Activated CD8-positive, alpha-beta T cell treated with anti-CD3 and anti-CD28 coated beads, Interleukin-2, amount 10 ng/mL, durations not matched to agents 7 days and 5 days (primary cell): ENCODE data around the gene ZBTB7B. TPM values are rescaled to one million over a fixed set of nuclear protein-coding genes. Genes with fewer than 3 reads are reported as not detected.

Source experiments
- ATAC-seq: fragments of 150-1000 bp; cut with Tn5 transposase; one replicate; pipeline ENCODE4 v1.10.0; 2021; ENCODE audit warnings: moderate library complexity
- CTCF ChIA-PET: fragments of 350-600 bp; sonication (Branson Sonifier 250); formaldehyde crosslinking; loops from one replicate; lab custom pipeline; 2021; ENCODE audit warnings: antibody characterized with exemption; lab: Charles Lee
- POLR2A ChIA-PET: fragments of 350-600 bp; sonication (Branson Sonifier 250); formaldehyde crosslinking; loops from one replicate; lab custom pipeline; 2021; ENCODE audit warnings: antibody characterized with exemption; lab: Charles Lee
- DNase-seq: peaks from one replicate; pipeline ENCODE4 v3.0.0-alpha.2; 2020
- H3K27ac Mint-ChIP-seq: one replicate; pipeline ENCODE4 v1.8.0; 2021; ENCODE audit warnings: mild to moderate bottlenecking, mixed read lengths
- H3K27me3 Mint-ChIP-seq: one replicate; pipeline ENCODE4 v1.8.0; 2021; ENCODE audit warnings: low read depth, mixed read lengths
- H3K36me3 Mint-ChIP-seq: one replicate; pipeline ENCODE4 v1.8.0; 2021; ENCODE audit warnings: low read depth, mixed read lengths
- H3K4me1 Mint-ChIP-seq: one replicate; pipeline ENCODE4 v1.8.0; 2021; ENCODE audit warnings: low read depth, mixed read lengths
- H3K4me3 Mint-ChIP-seq: one replicate; pipeline ENCODE4 v1.8.0; 2021; ENCODE audit warnings: mild to moderate bottlenecking, mixed read lengths
- H3K9me3 Mint-ChIP-seq: one replicate; pipeline ENCODE4 v1.8.0; 2022; ENCODE audit warnings: mixed read lengths; ENCODE audit not compliant: insufficient read depth
- total RNA-seq, 2 experiments: library from RNA; stranded (reverse); gene quantifications; one replicate each; pipeline ENCODE4 v1.2.3, GENCODE V29; 2021

ZBTB7B gene
- total RNA-seq, 2 experiments from 2014 or later = 35.5 to 42.5 TPM

- Mint-ChIP-seq H3K9me3 (no peaks in the 10 kb centered on the region), H3K27ac (no peak overlapping the region), H3K36me3 (no peaks in the 10 kb centered on the region), H3K4me3 (no peak overlapping the region), H3K27me3 (peaks cover 15% of the 10 kb centered on the region), H3K4me1 (peaks cover 23% of the 10 kb centered on the region)
- POLR2A ChIA-PET = no interaction called here
- CTCF ChIA-PET = interaction anchor here (1.7 to 12.9 kb wide), 5 partner anchors 9 to 48 kb away, joined by 4 to 205 read pairs (median 14); partner anchors contain the start of genes ADAM15, DCST1, DCST2 and EFNA4
- DNase-seq (no peak), ATAC-seq (no peak)
These were observed 40.2 kb downstream of the ZBTB7B start for GRCh38 chr1:155042789-155043188.

GRCh38 chr1:155043301-155043702 lies 40.7 kb downstream of the ZBTB7B start:
- peaks cover 10% of the 10 kb centered on the region for H3K27me3 Mint-ChIP-seq
- H3K9me3 Mint-ChIP-seq = no peaks in the 10 kb centered on the region
- DNase-seq (no peak), ATAC-seq (no peak)
- no peak overlapping the region for H3K4me3 Mint-ChIP-seq
- POLR2A ChIA-PET = interaction anchor here (0.9 kb wide), 1 partner anchor 50 kb away, joined by 3 read pairs; the partner anchor contains the start of gene LENEP
- H3K27ac Mint-ChIP-seq = no peak overlapping the region
- H3K36me3 Mint-ChIP-seq = no peaks in the 10 kb centered on the region
- peaks cover 23% of the 10 kb centered on the region for H3K4me1 Mint-ChIP-seq
- CTCF ChIA-PET = interaction anchor here (0.7 to 12.9 kb wide), 15 partner anchors 9 to 483 kb away, joined by 3 to 205 read pairs (median 7); partner anchors contain the start of genes ADAM15, DCST1, DCST2 and EFNA4

- H3K4me3 Mint-ChIP-seq = no peak overlapping the region
- H3K4me1 Mint-ChIP-seq = peaks cover 19% of the 10 kb centered on the region
- ChIA-PET CTCF (interaction anchor here (0.7 to 12.9 kb wide), 16 partner anchors 10 to 484 kb away, joined by 3 to 205 read pairs (median 6); partner anchors contain the start of genes ADAM15, DCST1, DCST2 and EFNA4), POLR2A (interaction anchor here (0.9 kb wide), 1 partner anchor 50 kb away, joined by 3 read pairs; the partner anchor contains the start of gene LENEP)
- H3K27me3 Mint-ChIP-seq = peaks cover 6% of the 10 kb centered on the region
- no peak overlapping the region for H3K27ac Mint-ChIP-seq
- H3K9me3 Mint-ChIP-seq = no peaks in the 10 kb centered on the region
- DNase-seq = no peak
- H3K36me3 Mint-ChIP-seq = no peaks in the 10 kb centered on the region
- no peak for ATAC-seq
These were observed 41.2 kb downstream of the ZBTB7B start for GRCh38 chr1:155043793-155044192.

GRCh38 chr1:155044365-155044764 lies 41.8 kb downstream of the ZBTB7B start:
- Mint-ChIP-seq H3K36me3 (no peaks in the 10 kb centered on the region), H3K27me3 (peaks cover 6% of the 10 kb centered on the region), H3K27ac (no peak overlapping the region), H3K9me3 (no peaks in the 10 kb centered on the region), H3K4me3 (no peak overlapping the region), H3K4me1 (peaks cover 13% of the 10 kb centered on the region)
- DNase-seq (no peak), ATAC-seq (no peak)
- CTCF ChIA-PET = interaction anchor here (0.9 to 12.9 kb wide), 18 partner anchors 10 to 927 kb away, joined by 3 to 205 read pairs (median 6); partner anchors contain the start of genes ADAM15, DCST1, DCST2 and EFNA4
- POLR2A ChIA-PET = no interaction called here

- ATAC-seq = peak; percentile 96
- peak; percentile 81 for DNase-seq
- Mint-ChIP-seq H3K4me3 (no peak overlapping the region), H3K27ac (peak overlapping the region; percentile 47), H3K4me1 (peaks cover 18% of the 10 kb centered on the region), H3K27me3 (peaks cover 6% of the 10 kb centered on the region), H3K9me3 (no peaks in the 10 kb centered on the region), H3K36me3 (no peaks in the 10 kb centered on the region)
- ChIA-PET CTCF (interaction anchor here (0.9 to 12.9 kb wide), 18 partner anchors 11 to 926 kb away, joined by 3 to 205 read pairs (median 6); partner anchors contain the start of genes ADAM15, DCST1, DCST2 and EFNA4), POLR2A (interaction anchor here (0.9 kb wide), 1 partner anchor 17 kb away, joined by 3 read pairs; no protein-coding TSS in a partner anchor)
These were observed 42.4 kb downstream of the ZBTB7B start for GRCh38 chr1:155044812-155045657.

GRCh38 chr1:155048449-155049334 lies 46.1 kb downstream of the ZBTB7B start:
- peaks cover 3% of the 10 kb centered on the region for H3K27me3 Mint-ChIP-seq
- no peaks in the 10 kb centered on the region for H3K36me3 Mint-ChIP-seq
- ChIA-PET CTCF (interaction anchor here (0.8 to 12.9 kb wide), 4 partner anchors 8 to 66 kb away, joined by 3 to 205 read pairs (median 36); partner anchors contain the start of genes ADAM15, EFNA4 and FLAD1), POLR2A (no interaction called here)
- ATAC-seq = no peak
- H3K4me3 Mint-ChIP-seq = no peak overlapping the region
- H3K27ac Mint-ChIP-seq = no peak overlapping the region
- H3K9me3 Mint-ChIP-seq = no peaks in the 10 kb centered on the region
- H3K4me1 Mint-ChIP-seq = peaks cover 44% of the 10 kb centered on the region
- no peak for DNase-seq

GRCh38 chr1:155049651-155050559 lies 47.3 kb downstream of the ZBTB7B start:
- H3K4me1 Mint-ChIP-seq = peaks cover 38% of the 10 kb centered on the region
- H3K9me3 Mint-ChIP-seq = no peaks in the 10 kb centered on the region
- ATAC-seq (no peak), DNase-seq (no peak)
- CTCF ChIA-PET = interaction anchor here (0.8 to 13.8 kb wide), 17 partner anchors 6 to 113 kb away, joined by 3 to 205 read pairs (median 11); partner anchors contain the start of genes ADAM15, EFNA4, FLAD1 and PBXIP1
- H3K4me3 Mint-ChIP-seq = peak overlapping the region; percentile 83
- POLR2A ChIA-PET = interaction anchor here (1.9 kb wide), 1 partner anchor 10 kb away, joined by 7 read pairs; no protein-coding TSS in a partner anchor
- H3K27ac Mint-ChIP-seq = peak overlapping the region; percentile 68
- no peaks in the 10 kb centered on the region for H3K36me3 Mint-ChIP-seq
- H3K27me3 Mint-ChIP-seq = peaks cover 3% of the 10 kb centered on the region

GRCh38 chr1:155050560-155051341 lies 48.1 kb downstream of the ZBTB7B start, which contains the start of gene ADAM15:
ADAM15 (plus strand) TSS chr1:155051316; CDS start chr1:155051387, 71 bp downstream.
- H3K4me3 Mint-ChIP-seq = peak within 1 kb of the TSS; percentile 83
- no peaks in the 10 kb centered on the region for H3K9me3 Mint-ChIP-seq
- no peaks in the 10 kb centered on the region for H3K36me3 Mint-ChIP-seq
- CTCF ChIA-PET = interaction anchor here (0.6 to 13.8 kb wide), 36 partner anchors 7 to 586 kb away, joined by 3 to 205 read pairs (median 4); partner anchors contain the start of genes EFNA4, FLAD1, KRTCAP2 and PBXIP1
- peaks cover under 1% of the 10 kb centered on the region for H3K27me3 Mint-ChIP-seq
- POLR2A ChIA-PET = interaction anchor here (0.5 to 1.9 kb wide), 5 partner anchors 9 to 95 kb away, joined by 3 to 7 read pairs (median 3); partner anchors contain the start of genes CKS1B and PBXIP1
- peak within 1 kb of the TSS; percentile 85 for H3K27ac Mint-ChIP-seq
- ATAC-seq (peak; percentile 89), DNase-seq (peak; percentile 81)
- peaks cover 31% of the 10 kb centered on the region for H3K4me1 Mint-ChIP-seq

- Mint-ChIP-seq H3K36me3 (peaks cover 3% of the 10 kb centered on the region), H3K4me1 (peaks cover 31% of the 10 kb centered on the region), H3K9me3 (no peaks in the 10 kb centered on the region), H3K27ac (peak overlapping the region; percentile 64), H3K4me3 (peak overlapping the region; percentile 83), H3K27me3 (no peaks in the 10 kb centered on the region)
- ChIA-PET POLR2A (interaction anchor here (0.7 to 1.9 kb wide), 4 partner anchors 8 to 95 kb away, joined by 3 to 7 read pairs (median 4); partner anchors contain the start of genes CKS1B and PBXIP1), CTCF (interaction anchor here (0.6 to 13.8 kb wide), 36 partner anchors 8 to 586 kb away, joined by 3 to 205 read pairs (median 4); partner anchors contain the start of genes EFNA4, FLAD1, KRTCAP2 and PBXIP1)
- DNase-seq (no peak), ATAC-seq (no peak)
These were observed 48.8 kb downstream of the ZBTB7B start for GRCh38 chr1:155051342-155051776.
